ENCODE measurements around the gene SIRT2. TPM values are rescaled to one million over a fixed set of nuclear protein-coding genes. Genes with fewer than 3 reads are reported as not detected.

Gene SIRT2
- total and polyA plus RNA-seq, 2 donors (not counting 1 experiment from before 2014, with no cell fraction given) = 42.4 to 65.9 TPM

DNA sequence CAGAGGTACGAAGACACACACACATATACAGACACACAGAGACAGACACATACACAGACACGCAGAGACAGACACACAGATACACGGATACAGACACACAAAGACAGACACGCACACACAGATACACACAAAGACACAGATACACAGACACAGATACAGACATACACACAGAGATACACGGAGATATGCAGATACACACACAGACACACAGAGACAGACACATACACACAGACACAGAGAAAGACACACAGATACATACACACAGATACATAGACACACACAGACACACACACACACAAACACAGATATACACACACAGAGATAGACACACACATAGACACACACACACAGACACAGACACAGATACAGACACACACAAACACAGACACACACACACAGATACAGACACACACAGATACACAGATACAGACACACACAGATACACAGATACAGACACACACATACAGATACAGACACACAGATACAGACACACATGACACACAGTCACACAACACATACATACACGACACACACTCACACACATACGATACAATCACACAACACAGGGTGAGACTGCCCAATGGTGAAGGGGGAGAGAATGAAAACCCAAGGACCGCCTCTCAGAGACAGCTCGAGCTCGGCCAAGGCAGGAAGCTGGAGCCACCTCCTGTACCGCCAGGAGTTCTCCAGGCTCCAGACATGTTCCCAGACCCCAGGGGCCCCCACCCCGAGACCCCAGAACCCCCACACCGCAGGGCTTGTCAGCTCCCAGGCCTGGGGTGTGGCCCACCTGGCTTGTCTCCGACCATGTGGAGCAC, 21.4 kb upstream of the SIRT2 start:
- H3K4me1 ChIP-seq (ENCODE audit: control insufficient read depth in 2 of 2, insufficient read depth in 2 of 2, low read length in 2 of 2) = no peaks in the 10 kb centered on the region
- Mint-ChIP-seq H3K9me3 (ENCODE audit: insufficient read depth) (no peaks in the 10 kb centered on the region), H3K4me3 (no peak overlapping the region), H3K27me3 (no peaks in the 10 kb centered on the region), H3K4me1 (no peaks in the 10 kb centered on the region), H3K27ac (no peak overlapping the region)
- no peaks in the 10 kb centered on the region for H3K9me3 ChIP-seq (ENCODE audit: control extremely low read depth in 1 of 3, control insufficient read depth in 2 of 3, insufficient read depth in 1 of 3, low read length in 2 of 3)
- no peak overlapping the region for H3K27ac ChIP-seq (ENCODE audit: low read length in 2 of 2)
- no peaks in the 10 kb centered on the region for H3K27me3 ChIP-seq (replicated peaks in 1 of 4; ENCODE audit: control extremely low read depth in 1 of 4, control insufficient read depth in 3 of 4, insufficient read depth in 4 of 4, low read length in 3 of 4)
- WGBS (ENCODE audit: insufficient coverage) = 84% methylated on average over 9 of the region's 14 CpGs
- H2AFZ ChIP-seq (ENCODE audit: insufficient read depth, low read depth, low read length, poor library complexity, severe bottlenecking) = no peak overlapping the region
- H3K4me2 ChIP-seq (replicated peaks; ENCODE audit: low read depth, low read length, poor library complexity, severe bottlenecking) = no peak overlapping the region
- no peak overlapping the region for H3K4me3 ChIP-seq (ENCODE audit: control extremely low read depth in 1 of 5, extremely low read depth in 1 of 5, insufficient read depth in 1 of 5, low read depth in 2 of 5, low read length in 4 of 5)
- H4K20me1 ChIP-seq (ENCODE audit: control insufficient read depth, insufficient read depth, low read length, poor library complexity, severe bottlenecking) = no peaks in the 10 kb centered on the region
- no peak overlapping the region for H3K9ac ChIP-seq (ENCODE audit: low read length)
- ChIA-PET POLR2A (no interaction called here), CTCF (no interaction called here)
- TF ChIP-seq, protein P1, sequence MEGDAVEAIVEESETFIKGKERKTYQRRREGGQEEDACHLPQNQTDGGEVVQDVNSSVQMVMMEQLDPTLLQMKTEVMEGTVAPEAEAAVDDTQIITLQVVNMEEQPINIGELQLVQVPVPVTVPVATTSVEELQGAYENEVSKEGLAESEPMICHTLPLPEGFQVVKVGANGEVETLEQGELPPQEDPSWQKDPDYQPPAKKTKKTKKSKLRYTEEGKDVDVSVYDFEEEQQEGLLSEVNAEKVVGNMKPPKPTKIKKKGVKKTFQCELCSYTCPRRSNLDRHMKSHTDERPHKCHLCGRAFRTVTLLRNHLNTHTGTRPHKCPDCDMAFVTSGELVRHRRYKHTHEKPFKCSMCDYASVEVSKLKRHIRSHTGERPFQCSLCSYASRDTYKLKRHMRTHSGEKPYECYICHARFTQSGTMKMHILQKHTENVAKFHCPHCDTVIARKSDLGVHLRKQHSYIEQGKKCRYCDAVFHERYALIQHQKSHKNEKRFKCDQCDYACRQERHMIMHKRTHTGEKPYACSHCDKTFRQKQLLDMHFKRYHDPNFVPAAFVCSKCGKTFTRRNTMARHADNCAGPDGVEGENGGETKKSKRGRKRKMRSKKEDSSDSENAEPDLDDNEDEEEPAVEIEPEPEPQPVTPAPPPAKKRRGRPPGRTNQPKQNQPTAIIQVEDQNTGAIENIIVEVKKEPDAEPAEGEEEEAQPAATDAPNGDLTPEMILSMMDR (IDR thresholded peaks at IDR 0.05) = no peak
- no peak for TF ChIP-seq EZH2 (IDR thresholded peaks at IDR 0.05; ENCODE audit: borderline replicate concordance, insufficient read depth, low read depth, low read length, poor library complexity, severe bottlenecking)
- H3K36me3 ChIP-seq (replicated peaks in 1 of 2; ENCODE audit: control extremely low read depth in 1 of 2, control insufficient read depth in 1 of 2, extremely low read depth in 1 of 2, insufficient read depth in 2 of 2, low read length in 1 of 2) = peaks cover 1 to 15% of the 10 kb centered on the region in 2 experiments
- ATAC-seq (ENCODE audit: low read depth) (no peak), DNase-seq (no peak)
- H3K79me2 ChIP-seq (ENCODE audit: control insufficient read depth, insufficient read depth, low read length) = peaks cover 5% of the 10 kb centered on the region
- intact Hi-C loops (cut with micrococcal nuclease) = no loop called here

DNA sequence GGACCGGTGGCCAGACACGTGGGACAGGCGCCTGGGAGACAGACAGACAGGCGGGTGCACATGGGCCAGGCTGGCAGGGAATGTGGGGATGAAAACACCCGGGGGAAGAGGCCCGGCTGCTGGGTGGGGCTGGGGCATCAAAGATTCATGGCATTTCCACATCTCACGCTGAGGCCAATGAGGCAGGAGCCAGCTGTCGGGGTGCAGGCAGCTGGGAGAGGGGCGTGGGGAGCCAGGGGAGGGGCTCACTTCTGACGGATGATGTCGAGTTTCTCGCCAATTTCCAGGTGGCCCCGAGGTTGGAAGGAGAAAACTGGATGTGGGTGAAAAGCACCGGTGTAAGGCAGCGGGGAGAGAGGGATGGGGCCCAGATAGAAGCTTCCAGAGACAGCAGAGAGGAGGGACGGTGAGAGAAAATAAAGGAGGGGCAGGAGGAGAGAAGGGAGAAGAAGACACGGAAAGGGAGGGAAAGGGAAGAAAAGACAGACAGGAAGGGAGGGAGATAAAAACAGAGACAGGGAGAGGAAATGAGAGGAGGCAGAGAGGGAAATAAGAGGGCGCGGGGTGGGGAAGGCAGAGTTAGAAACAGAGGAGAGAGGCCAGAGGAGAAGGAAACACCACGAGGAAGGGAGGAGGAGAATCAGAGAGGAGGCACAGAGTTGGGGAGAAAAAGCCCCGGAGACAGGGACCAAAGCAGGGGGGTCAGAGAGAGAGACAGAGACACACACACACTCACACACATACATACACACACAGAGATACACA, 20.6 kb upstream of the SIRT2 start:
- no peaks in the 10 kb centered on the region for H4K20me1 ChIP-seq (ENCODE audit: control insufficient read depth, insufficient read depth, low read length, poor library complexity, severe bottlenecking)
- no peak overlapping the region for H3K4me3 ChIP-seq (ENCODE audit: control extremely low read depth in 1 of 5, extremely low read depth in 1 of 5, insufficient read depth in 1 of 5, low read depth in 2 of 5, low read length in 4 of 5)
- ChIA-PET CTCF (no interaction called here), POLR2A (no interaction called here)
- no peak for TF ChIP-seq EZH2 (IDR thresholded peaks at IDR 0.05; ENCODE audit: borderline replicate concordance, insufficient read depth, low read depth, low read length, poor library complexity, severe bottlenecking)
- TF ChIP-seq, protein P1 (IDR thresholded peaks at IDR 0.05) = no peak
- peaks cover 1 to 9% of the 10 kb centered on the region in 2 experiments for H3K36me3 ChIP-seq (replicated peaks in 1 of 2; ENCODE audit: control extremely low read depth in 1 of 2, control insufficient read depth in 1 of 2, extremely low read depth in 1 of 2, insufficient read depth in 2 of 2, low read length in 1 of 2)
- WGBS (ENCODE audit: insufficient coverage) = 92% methylated on average over 19 of the region's 21 CpGs
- Mint-ChIP-seq H3K27ac (no peak overlapping the region), H3K4me1 (no peaks in the 10 kb centered on the region), H3K4me3 (no peak overlapping the region), H3K9me3 (ENCODE audit: insufficient read depth) (no peaks in the 10 kb centered on the region), H3K27me3 (no peaks in the 10 kb centered on the region)
- H3K27ac ChIP-seq (ENCODE audit: low read length in 2 of 2) = no peak overlapping the region
- DNase-seq (no peak), ATAC-seq (ENCODE audit: low read depth) (no peak)
- no peaks in the 10 kb centered on the region for H3K4me1 ChIP-seq (ENCODE audit: control insufficient read depth in 2 of 2, insufficient read depth in 2 of 2, low read length in 2 of 2)
- H3K9ac ChIP-seq (ENCODE audit: low read length) = no peak overlapping the region
- H3K27me3 ChIP-seq (replicated peaks in 1 of 4; ENCODE audit: control extremely low read depth in 1 of 4, control insufficient read depth in 3 of 4, insufficient read depth in 4 of 4, low read length in 3 of 4) = no peaks in the 10 kb centered on the region
- no peaks in the 10 kb centered on the region for H3K79me2 ChIP-seq (ENCODE audit: control insufficient read depth, insufficient read depth, low read length)
- H3K9me3 ChIP-seq (ENCODE audit: control extremely low read depth in 1 of 3, control insufficient read depth in 2 of 3, insufficient read depth in 1 of 3, low read length in 2 of 3) = no peaks in the 10 kb centered on the region
- no peak overlapping the region for H3K4me2 ChIP-seq (replicated peaks; ENCODE audit: low read depth, low read length, poor library complexity, severe bottlenecking)
- intact Hi-C loops (cut with micrococcal nuclease) = no loop called here
- H2AFZ ChIP-seq (ENCODE audit: insufficient read depth, low read depth, low read length, poor library complexity, severe bottlenecking) = no peak overlapping the region
